ENCODE data around the gene DYNLT4. TPM values are rescaled to one million over a fixed set of nuclear protein-coding genes. Genes with fewer than 3 reads are reported as not detected.
"Not testable (repeated sequence)": the region's sequence is repeated elsewhere in the genome, so short reads cannot be mapped to it uniquely, and the experiment has no call there.

DYNLT4 gene
- total RNA-seq, 6 donors from 2014 or later = 1.2 to 38.8 (median 10.9) TPM

GRCh38 chr1:44827197-44828002 lies 20.2 kb upstream of the DYNLT4 start:
- Histone ChIP-seq H3K27ac (peak overlapping the region in 2 of 4 donors; percentile 44 to 56), H3K36me3 (no peaks in the 10 kb centered on the region), H3K4me1 (peaks cover 6 to 33% (median 15%) of the 10 kb centered on the region in 4 donors), H3K4me3 (no peak overlapping the region), H3K9me3 (no peaks in the 10 kb centered on the region), H3K27me3 (no peaks in the 10 kb centered on the region)
- WGBS, 2 donors = 93 to 95% methylated on average over 11 to 21 of the region's 28 CpGs
- TF ChIP-seq POLR2AphosphoS5 (IDR thresholded peaks at IDR 0.05) = no peak
- no peak for DNase-seq
- ATAC-seq (ENCODE audit: low FRiP score in 2 of 2) = no peak

GRCh38 chr1:44826375-44827196 lies 19.4 kb upstream of the DYNLT4 start:
- 38 to 50% methylated on average over 12 to 24 of the region's 24 CpGs for WGBS, 2 donors
- no peak for TF ChIP-seq EP300 (IDR thresholded peaks at IDR 0.05)
- TF ChIP-seq CTCF (IDR thresholded peaks at IDR 0.05) = no peak
- peak in 1 of 2 donors; percentile 18 for TF ChIP-seq POLR2AphosphoS5 (IDR thresholded peaks at IDR 0.05)
- peak in 1 of 4 donors; percentile 37 for TF ChIP-seq POLR2A (IDR thresholded peaks at IDR 0.05)
- ATAC-seq (ENCODE audit: low FRiP score in 2 of 2) (peak; percentile 70 to 79), DNase-seq (peak; percentile 65 to 84)
- H3K36me3 ChIP-seq = no peaks in the 10 kb centered on the region
- no peaks in the 10 kb centered on the region for H3K9me3 ChIP-seq
- no peak overlapping the region for H3K4me3 ChIP-seq
- peak overlapping the region; percentile 11 to 56 (median 37) for H3K27ac ChIP-seq
- no peaks in the 10 kb centered on the region for H3K27me3 ChIP-seq
- peaks cover 5 to 26% (median 13%) of the 10 kb centered on the region in 4 donors for H3K4me1 ChIP-seq

GRCh38 chr1:44824392-44824791 lies 17.2 kb upstream of the DYNLT4 start:
- H3K27ac ChIP-seq; H3K36me3 ChIP-seq; ATAC-seq (ENCODE audit: low FRiP score in 2 of 2); H3K27me3 ChIP-seq; H3K9me3 ChIP-seq; H3K4me3 ChIP-seq; DNase-seq: not testable (repeated sequence)
- peaks cover 6 to 24% (median 16%) of the 10 kb centered on the region in 4 donors for H3K4me1 ChIP-seq
- WGBS, 2 donors = 88 to 97% methylated on average over 6 of the region's 6 CpGs

GRCh38 chr1:44822981-44823451 lies 15.9 kb upstream of the DYNLT4 start:
- no peaks in the 10 kb centered on the region for H3K27me3 ChIP-seq
- no peak overlapping the region for H3K27ac ChIP-seq
- DNase-seq = peak in 1 of 2 donors; percentile 83
- WGBS, 2 donors = 86% methylated on average over 15 of the region's 15 CpGs; no CpG with 5 or more reads in 1 of the 2 donors
- peaks cover 16 to 35% (median 26%) of the 10 kb centered on the region in 4 donors for H3K4me1 ChIP-seq
- H3K4me3 ChIP-seq = no peak overlapping the region
- no peak for ATAC-seq (ENCODE audit: low FRiP score in 2 of 2)
- no peak for TF ChIP-seq EP300 (IDR thresholded peaks at IDR 0.05)
- no peak for TF ChIP-seq CTCF (IDR thresholded peaks at IDR 0.05)
- no peak for TF ChIP-seq POLR2A (IDR thresholded peaks at IDR 0.05)
- TF ChIP-seq POLR2AphosphoS5 (IDR thresholded peaks at IDR 0.05) = no peak
- no peaks in the 10 kb centered on the region for H3K9me3 ChIP-seq
- no peaks in the 10 kb centered on the region for H3K36me3 ChIP-seq

- no peak for ATAC-seq (ENCODE audit: low FRiP score in 2 of 2)
- no peaks in the 10 kb centered on the region for H3K27me3 ChIP-seq
- no peak for TF ChIP-seq EP300 (IDR thresholded peaks at IDR 0.05)
- 95 to 100% methylated on average over 3 to 6 of the region's 6 CpGs for WGBS, 2 donors
- peaks cover 16 to 35% (median 26%) of the 10 kb centered on the region in 4 donors for H3K4me1 ChIP-seq
- no peak for DNase-seq
- no peak overlapping the region for H3K4me3 ChIP-seq
- H3K27ac ChIP-seq = no peak overlapping the region
- no peaks in the 10 kb centered on the region for H3K36me3 ChIP-seq
- H3K9me3 ChIP-seq = no peaks in the 10 kb centered on the region
Measured at GRCh38 chr1:44822131-44822701, 15.1 kb upstream of the DYNLT4 start.

GRCh38 chr1:44821240-44821715 lies 14.1 kb upstream of the DYNLT4 start:
- H3K4me1 ChIP-seq = peaks cover 16 to 28% (median 20%) of the 10 kb centered on the region in 4 donors
- H3K9me3 ChIP-seq = no peaks in the 10 kb centered on the region
- H3K4me3 ChIP-seq = peak overlapping the region in 1 of 4 donors; percentile 61
- ATAC-seq (ENCODE audit: low FRiP score in 2 of 2) = no peak
- TF ChIP-seq EP300 (IDR thresholded peaks at IDR 0.05) (no peak), POLR2AphosphoS5 (IDR thresholded peaks at IDR 0.05) (no peak), POLR2A (IDR thresholded peaks at IDR 0.05) (no peak), CTCF (IDR thresholded peaks at IDR 0.05) (no peak)
- no peaks in the 10 kb centered on the region for H3K27me3 ChIP-seq
- DNase-seq = no peak
- peak overlapping the region in 3 of 4 donors; percentile 86 to 93 (median 89) for H3K27ac ChIP-seq
- WGBS, 2 donors = 84 to 90% methylated on average over 7 to 9 of the region's 9 CpGs
- no peaks in the 10 kb centered on the region for H3K36me3 ChIP-seq
